Posterior vena cava (tissue), 2 donors: Measurements from ENCODE around the gene SLC51A. TPM values are rescaled to one million over a fixed set of nuclear protein-coding genes. Genes with fewer than 3 reads are reported as not detected.
"Not testable (repeated sequence)": the region's sequence is repeated elsewhere in the genome, so short reads cannot be mapped to it uniquely, and the experiment has no call there.

Source experiments
- DNase-seq: peaks from one replicate; pipeline ENCODE4 v3.0.0-alpha.2; 2020; ENCODE audit warnings: low spot score
- intact Hi-C, 2 donors: fragments of 100-400 bp; cut with DNase I; formaldehyde crosslinking; loops; one replicate each; pipeline versions ENCODE4 v1.14.1 to v1.14.2; 2022 to 2023
- total RNA-seq, 2 donors: library from RNA; stranded (reverse); fragmentation: NEBNext Ultra II Directional; extraction: Animal tissue kit (Norgen Biotek cat#: 25700); gene quantifications; one replicate each; pipeline ENCODE4 v1.2.1, GENCODE V29; 2021
- donor health status: DM: yes; HTN: yes; CAD: no.
- donor health status: DM: yes; HTN: yes; CAD: no.

The SLC51A gene
- total RNA-seq, 2 donors from 2014 or later, result not detected

DNA sequence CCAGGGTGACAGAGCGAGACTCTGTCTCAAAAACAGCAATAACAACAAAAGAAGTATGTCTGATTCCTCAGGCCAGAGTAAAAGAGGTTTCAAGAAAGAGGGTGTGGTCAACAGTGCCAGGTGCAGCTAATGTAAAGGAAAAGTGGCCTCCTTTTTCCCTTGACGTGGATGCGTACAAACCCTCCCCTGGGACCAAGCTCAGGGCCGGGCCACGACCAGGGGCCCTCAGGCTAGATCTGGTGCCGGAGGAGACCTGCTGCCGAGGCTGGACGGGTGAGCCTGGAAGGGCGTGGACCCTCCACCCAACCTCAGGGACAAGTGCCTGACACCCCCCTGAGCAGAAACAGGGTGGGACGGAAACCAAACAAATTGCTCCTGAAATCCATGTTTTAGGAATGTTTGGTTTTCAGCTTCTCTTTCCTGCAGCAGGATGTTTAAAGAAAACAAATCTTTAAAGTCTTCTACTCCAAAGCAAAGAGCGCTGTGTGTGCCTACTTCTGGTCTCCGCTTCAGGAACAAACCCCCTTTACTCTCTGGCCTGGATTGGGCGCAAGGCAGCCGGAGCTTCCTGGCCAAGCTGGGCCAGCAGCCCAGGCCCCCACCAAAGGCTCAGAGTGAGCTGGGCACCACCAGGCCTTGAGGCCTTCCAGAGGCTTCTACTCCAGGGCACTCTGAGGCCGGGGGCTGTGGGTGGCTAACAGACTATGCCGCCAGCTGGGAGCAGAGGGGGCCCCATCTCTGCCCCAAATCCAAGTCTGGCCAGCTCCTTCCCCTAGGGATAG lies 26.6 kb upstream of the SLC51A start:
- no peak for DNase-seq
- intact Hi-C loops, result loop anchor here in 1 of 2 donors (10.0 kb wide), 1 partner anchor 115 kb away; no protein-coding TSS in a partner anchor

DNA sequence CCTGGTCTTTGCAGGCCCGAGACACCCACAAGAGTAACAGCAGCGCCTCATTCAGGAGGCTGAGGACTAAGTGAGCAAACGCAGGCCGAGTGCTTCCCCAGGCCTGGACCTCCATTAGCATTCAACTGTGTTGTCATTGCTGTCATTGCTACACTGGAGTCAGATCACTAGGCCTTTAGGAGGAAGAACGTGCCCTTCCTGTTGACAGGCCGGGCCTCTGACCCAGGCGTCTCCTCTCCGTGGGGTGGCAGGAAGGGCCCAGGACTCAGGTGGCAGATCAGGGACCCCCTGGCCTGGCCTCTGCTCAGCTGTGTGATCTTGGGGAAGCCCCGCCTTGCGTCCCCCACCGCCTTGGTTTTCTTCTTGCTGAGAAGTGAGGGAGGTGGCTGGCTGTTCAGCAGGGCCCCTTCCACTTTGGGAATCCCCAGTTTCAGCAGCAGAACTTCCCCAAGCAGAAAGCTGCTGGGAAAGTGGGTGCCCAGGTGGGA lies 24.3 kb upstream of the SLC51A start:
- intact Hi-C loops, result loop anchor here in 1 of 2 donors (10.0 kb wide), 1 partner anchor 117 kb away; no protein-coding TSS in a partner anchor

DNA sequence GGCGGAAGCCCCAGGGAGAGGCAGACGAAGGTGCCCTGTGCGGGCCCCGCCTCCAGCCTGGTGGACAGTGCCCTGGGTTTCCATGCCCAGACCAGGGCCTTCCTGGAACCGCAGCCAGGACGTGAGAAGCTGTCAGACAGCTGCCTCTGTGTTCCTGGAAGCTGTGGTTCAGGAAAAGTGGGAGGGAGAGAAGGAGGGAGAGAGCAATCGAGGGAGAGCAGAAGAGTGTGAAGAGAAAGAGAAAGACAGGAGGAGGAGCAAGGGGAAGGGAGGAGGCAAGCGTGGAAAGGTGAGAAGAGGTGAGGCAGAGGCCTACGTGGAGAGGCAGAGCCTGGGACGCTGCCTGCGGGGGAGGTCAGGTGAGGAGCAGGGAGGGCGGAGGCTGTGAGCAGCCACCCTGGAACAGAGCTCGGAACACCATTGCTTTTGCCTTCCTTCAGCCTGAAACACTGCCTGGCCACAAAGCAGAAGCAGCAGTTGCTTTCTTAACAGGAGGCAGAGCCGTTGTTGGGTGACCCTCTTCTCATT lies 23.7 kb upstream of the SLC51A start:
- no peak for DNase-seq
- intact Hi-C loops, result loop anchor here in 1 of 2 donors (10.0 kb wide), 1 partner anchor 118 kb away; no protein-coding TSS in a partner anchor

More for the DNA sequence above, 24.3 kb upstream of the SLC51A start:
- no peak for DNase-seq

- no peak for DNase-seq
- intact Hi-C loops, result loop anchor here in 1 of 2 donors (10.0 kb wide), 1 partner anchor 118 kb away; no protein-coding TSS in a partner anchor
Measured at GRCh38 chr3:196193133-196193735, 23.1 kb upstream of the SLC51A start.

DNA sequence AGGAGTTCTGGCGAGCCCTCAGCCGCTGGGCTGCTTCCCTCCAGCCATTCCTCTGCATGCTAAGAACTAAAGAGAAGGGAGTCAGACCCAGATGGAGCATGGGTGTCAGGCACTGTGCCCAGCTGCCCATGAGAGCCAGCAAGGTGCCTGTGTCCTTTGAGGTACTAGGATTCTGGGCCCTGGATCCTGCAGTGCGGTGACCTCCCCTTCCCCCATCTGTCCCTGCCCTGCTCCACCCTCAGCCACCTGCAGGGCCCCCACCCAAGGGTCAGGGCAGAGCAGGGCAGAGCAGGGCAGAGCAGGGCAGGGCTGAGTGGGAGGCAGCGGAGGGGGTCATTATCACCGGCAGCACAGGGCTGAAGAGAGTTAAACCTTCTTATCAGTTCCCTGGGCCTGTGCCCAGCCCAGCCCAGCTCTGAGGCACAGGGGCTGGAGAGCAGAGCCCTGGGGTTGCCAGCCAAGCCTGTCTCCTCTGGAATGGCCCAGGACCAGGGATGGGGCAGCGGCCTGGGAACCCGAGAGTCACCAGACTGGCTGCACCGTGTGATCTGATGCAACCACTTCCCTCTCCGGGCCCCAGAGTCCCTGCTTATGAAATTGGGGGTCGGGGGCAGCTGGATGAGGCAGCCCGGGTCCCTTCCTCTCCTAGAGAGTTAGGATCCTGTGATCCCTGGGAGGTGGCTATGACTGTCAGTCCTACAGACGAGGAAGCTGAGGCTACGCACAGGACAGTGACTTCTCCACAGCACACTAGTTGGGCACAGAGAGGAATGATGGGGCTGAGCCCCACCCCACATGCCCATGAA lies 22.4 kb upstream of the SLC51A start:
- DNase-seq, result no peak
- intact Hi-C loops, result loop anchor here in 1 of 2 donors (10.0 kb wide), 1 partner anchor 119 kb away; no protein-coding TSS in a partner anchor

GRCh38 chr3:196194542-196194915 lies 21.8 kb upstream of the SLC51A start:
- intact Hi-C loops, result loop anchor here in 1 of 2 donors (10.0 kb wide), 1 partner anchor 120 kb away; no protein-coding TSS in a partner anchor
- DNase-seq, result no peak

GRCh38 chr3:196195664-196196265 lies 20.6 kb upstream of the SLC51A start:
- no peak for DNase-seq
- intact Hi-C loops, result loop anchor here (5.0 to 10.0 kb wide), 2 partner anchors 113 to 121 kb away; partner anchors contain the start of gene TFRC (in 1 of the 2)

DNA sequence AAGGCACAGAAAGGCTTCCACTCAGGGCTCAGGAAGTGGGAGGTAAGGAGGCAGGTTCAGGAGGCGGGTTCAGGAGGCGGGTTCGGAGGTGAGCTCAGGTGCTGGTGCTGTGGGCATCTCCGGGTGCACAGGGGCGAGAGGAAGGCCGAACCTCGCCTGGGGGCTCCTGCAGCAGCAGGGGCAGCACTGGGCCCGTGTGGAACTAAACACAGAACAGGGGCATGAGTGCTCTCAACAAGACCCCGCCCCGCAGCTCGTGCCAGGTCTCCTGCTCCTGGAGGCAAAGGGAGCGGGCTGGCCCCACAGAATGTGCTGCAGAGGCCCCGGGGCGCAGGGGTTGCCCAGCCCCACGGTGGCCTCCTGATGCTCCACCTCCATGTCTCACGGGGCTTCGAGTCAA lies 18.8 kb upstream of the SLC51A start:
- no peak for DNase-seq
- intact Hi-C loops, result loop anchor here (5.0 to 10.0 kb wide), 2 partner anchors 115 to 123 kb away; partner anchors contain the start of gene TFRC (in 1 of the 2)

- DNase-seq, result no peak
- intact Hi-C loops, result loop anchor here (5.0 to 10.0 kb wide), 2 partner anchors 116 to 123 kb away; partner anchors contain the start of gene TFRC (in 1 of the 2)
Measured at GRCh38 chr3:196198081-196198675, 18.2 kb upstream of the SLC51A start.

DNA sequence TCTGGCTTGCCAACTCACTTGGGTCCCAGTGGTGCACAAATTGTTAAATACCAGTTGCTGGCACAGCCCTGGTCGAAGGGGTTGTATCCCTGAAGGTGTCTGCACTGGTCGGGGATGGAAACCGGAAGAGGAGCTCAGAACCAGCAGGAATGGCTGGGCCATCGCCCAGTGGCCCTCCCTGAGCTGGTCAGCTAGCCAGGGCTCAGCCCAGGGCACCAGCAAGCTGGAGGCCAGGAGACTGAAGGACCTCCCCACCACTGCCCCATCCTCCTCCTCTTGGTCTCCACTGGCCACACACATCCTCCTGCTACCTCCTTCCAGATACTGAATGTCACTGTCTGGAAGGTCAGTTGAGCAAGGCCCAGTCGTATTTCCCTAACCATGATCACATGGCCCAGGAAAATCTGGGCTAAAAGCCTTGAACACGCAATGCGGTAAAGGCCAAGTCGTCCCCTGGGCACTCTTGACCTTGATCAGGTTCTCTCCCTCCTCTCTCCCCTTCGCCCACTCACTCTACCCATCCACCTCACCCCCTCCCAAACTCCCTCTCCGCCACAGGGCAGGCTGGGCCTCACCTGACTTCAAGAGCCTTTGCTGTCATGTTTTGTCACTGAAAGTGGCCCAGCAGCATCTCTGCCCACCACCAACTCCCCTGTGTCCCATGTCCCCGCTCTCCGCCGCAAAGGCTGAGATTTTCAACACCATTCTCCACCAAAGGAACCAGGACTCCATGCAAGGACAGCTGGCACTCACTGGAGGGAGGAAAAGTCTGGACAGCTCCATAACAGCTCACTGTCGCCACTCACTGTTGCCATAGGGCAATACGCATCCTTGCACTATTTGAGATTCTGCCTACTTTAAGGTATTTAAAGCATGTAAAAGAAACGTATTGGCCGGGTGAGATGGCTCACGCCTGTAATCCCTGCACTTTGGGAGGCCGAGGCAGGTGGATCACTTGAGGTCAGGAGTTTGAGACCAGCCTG lies 17.3 kb upstream of the SLC51A start:
- intact Hi-C loops, result loop anchor here (5.0 to 10.0 kb wide), 2 partner anchors 117 to 124 kb away; partner anchors contain the start of gene TFRC (in 1 of the 2)
- no peak for DNase-seq

DNA sequence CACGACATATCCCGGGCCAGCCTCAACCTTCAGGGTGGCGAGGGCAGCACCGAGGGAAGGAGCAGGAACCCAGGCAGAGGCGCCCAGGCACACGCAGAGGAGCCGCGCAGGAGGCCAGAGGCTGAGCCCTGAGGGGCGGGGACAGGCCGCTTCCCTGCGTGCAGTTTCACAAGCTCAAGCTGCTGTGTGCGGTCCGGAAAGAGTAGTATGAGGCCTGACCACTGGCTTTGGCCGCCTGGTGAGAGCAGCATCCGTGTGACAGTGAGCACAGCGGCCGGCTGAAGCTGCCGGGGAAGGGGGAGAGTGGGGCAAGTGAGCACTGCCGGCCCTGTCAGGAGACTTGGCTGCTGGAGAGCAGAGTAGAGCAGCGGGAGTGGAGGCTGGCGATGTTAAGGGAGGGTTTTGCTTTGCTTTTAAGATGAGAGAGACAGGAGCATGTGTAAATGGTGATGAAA lies 13.8 kb upstream of the SLC51A start:
- intact Hi-C loops, result no loop called here
- DNase-seq, result peak; percentile 91

DNA sequence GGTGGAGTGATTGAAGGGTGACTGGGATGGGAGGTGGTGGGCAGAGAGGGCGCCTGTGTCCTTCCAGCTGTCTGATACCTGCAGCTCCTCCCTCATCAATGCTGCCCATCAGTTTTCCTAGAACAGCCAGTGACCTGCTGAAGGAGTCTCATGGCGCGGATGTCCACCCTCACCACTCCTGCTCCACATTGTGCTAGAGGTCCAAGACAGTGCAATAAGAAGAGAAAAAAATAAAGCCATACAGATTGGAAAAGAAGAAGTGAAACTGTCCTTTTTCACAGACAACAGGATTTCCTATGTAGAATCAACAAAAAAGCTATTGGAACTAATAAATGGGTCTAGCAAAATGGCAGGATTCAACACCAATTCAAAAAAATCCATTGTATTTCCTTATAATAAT lies 12.5 kb upstream of the SLC51A start:
- intact Hi-C loops, result no loop called here
- no peak for DNase-seq

- intact Hi-C loops, DNase-seq: not testable (repeated sequence)
Measured at GRCh38 chr3:196205442-196206205, 10.7 kb upstream of the SLC51A start.

DNA sequence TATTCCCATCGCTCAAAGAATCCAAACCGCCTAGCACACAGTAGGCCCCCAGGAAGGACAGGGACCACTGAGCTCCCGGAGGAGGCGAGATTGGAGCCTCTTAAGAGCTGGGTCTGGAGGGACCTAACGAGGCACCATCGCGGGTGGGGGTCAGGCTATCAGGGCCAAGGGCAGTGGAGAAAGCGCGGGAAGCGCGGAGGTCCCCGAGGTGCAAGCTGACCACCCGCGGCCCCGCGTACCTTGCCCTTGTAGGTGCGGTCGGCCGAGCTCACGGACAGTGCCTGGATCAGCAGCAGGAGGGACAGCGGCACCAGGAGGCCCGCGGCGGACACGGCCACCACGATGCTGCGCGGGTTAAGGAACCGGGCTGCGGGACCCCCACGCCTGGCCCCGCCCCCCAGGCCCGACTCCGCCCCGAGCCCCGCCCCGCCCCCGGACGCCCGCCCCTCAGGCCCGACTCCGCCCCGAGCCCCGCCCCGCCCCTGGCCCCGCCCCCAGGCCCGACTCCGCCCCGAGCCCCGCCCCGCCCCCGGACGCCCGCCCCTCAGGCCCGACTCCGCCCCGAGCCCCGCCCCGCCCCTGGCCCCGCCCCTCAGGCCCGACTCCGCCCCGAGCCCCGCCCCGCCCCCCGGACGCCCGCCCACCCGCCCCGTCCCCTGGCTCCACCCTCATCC lies 9.0 kb upstream of the SLC51A start:
- intact Hi-C loops, result no loop called here
- DNase-seq, result no peak

GRCh38 chr3:196207833-196208607 lies 8.3 kb upstream of the SLC51A start:
- intact Hi-C loops, result no loop called here
- DNase-seq, result no peak
